Memory B cell (primary cell): ENCODE data around the gene KHNYN.

Experiments
- ATAC-seq: fragments of 150-1000 bp; cut with Tn5 transposase; 2 replicates; pipeline ENCODE4 v1.10.0; 2021; ENCODE audit warnings: low read depth, mild to moderate bottlenecking, moderate library complexity
- DNase-seq, 2 donors: peaks; one replicate each; pipeline ENCODE4 v3.0.0; 2022; ENCODE audit warnings: low spot score in 2 of 2
- H3K27ac Mint-ChIP-seq: one replicate; pipeline ENCODE4 v1.8.0; 2022; ENCODE audit warnings: mild to moderate bottlenecking, moderate library complexity, mixed read lengths
- H3K27me3 Mint-ChIP-seq: one replicate; pipeline ENCODE4 v1.8.0; 2022; ENCODE audit warnings: mixed read lengths
- H3K36me3 Mint-ChIP-seq: one replicate; pipeline ENCODE4 v1.8.0; 2022; ENCODE audit warnings: mild to moderate bottlenecking, mixed read lengths
- H3K4me1 Mint-ChIP-seq: one replicate; pipeline ENCODE4 v1.8.0; 2022; ENCODE audit warnings: mixed read lengths
- H3K4me3 Mint-ChIP-seq: one replicate; pipeline ENCODE4 v1.8.0; 2022; ENCODE audit warnings: mild to moderate bottlenecking, moderate library complexity, mixed read lengths
- H3K9me3 Mint-ChIP-seq: one replicate; pipeline ENCODE4 v1.8.0; 2022; ENCODE audit warnings: mixed read lengths

The KHNYN gene

GRCh38 chr14:24435192-24435810 is 5.5 kb downstream of the KHNYN start:
- ATAC-seq (no peak), DNase-seq (no peak)
- Mint-ChIP-seq H3K36me3 (peaks cover 21% of the 10 kb centered on the region), H3K4me1 (peaks cover 44% of the 10 kb centered on the region), H3K4me3 (no peak overlapping the region), H3K27me3 (no peaks in the 10 kb centered on the region), H3K9me3 (no peaks in the 10 kb centered on the region), H3K27ac (peak overlapping the region; percentile 31)

- DNase-seq = no peak
- Mint-ChIP-seq H3K9me3 (no peaks in the 10 kb centered on the region), H3K27ac (no peak overlapping the region), H3K36me3 (peaks cover 25% of the 10 kb centered on the region), H3K4me1 (peaks cover 41% of the 10 kb centered on the region), H3K27me3 (no peaks in the 10 kb centered on the region), H3K4me3 (no peak overlapping the region)
- ATAC-seq = no peak
These were observed 6.2 kb downstream of the KHNYN start for GRCh38 chr14:24435998-24436354.

DNA sequence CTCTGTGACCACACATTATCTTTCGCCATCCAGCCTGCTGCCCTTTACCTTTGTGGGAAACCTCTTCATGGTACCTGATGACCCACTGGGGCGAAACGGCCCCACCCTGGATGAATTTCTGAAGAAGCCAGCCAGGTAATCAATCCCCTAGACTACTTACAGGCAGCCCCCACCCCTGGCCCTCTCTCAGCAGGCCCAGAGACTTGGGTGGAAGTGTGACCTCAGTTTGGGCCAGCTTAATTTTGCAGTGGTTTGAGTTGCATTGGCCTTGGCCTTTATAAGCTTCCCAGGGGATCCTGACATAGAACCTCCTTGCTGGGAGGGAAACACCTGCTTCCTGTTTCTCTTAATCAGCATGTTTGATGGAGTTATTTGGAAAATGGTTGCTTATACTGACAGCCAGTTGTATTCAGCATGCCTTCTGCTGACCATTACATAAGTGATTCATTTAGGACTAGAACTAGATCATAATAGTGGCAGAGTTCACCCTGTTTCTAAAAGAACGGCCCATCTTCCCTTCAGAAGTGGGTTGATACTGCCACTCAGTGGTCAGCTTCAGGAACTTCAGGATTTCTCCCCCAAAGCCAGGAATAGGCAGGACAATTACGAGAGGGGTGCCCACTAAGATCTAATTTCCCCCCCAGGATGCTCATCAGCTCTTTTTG is 6.7 kb downstream of the KHNYN start:
- peak overlapping the region; percentile 41 for H3K27ac Mint-ChIP-seq
- DNase-seq = peak; percentile 41 to 46
- H3K4me3 Mint-ChIP-seq = peak overlapping the region; percentile 14
- peaks cover 39% of the 10 kb centered on the region for H3K4me1 Mint-ChIP-seq
- no peaks in the 10 kb centered on the region for H3K27me3 Mint-ChIP-seq
- peak; percentile 39 for ATAC-seq
- peaks cover 25% of the 10 kb centered on the region for H3K36me3 Mint-ChIP-seq
- H3K9me3 Mint-ChIP-seq = no peaks in the 10 kb centered on the region

DNA sequence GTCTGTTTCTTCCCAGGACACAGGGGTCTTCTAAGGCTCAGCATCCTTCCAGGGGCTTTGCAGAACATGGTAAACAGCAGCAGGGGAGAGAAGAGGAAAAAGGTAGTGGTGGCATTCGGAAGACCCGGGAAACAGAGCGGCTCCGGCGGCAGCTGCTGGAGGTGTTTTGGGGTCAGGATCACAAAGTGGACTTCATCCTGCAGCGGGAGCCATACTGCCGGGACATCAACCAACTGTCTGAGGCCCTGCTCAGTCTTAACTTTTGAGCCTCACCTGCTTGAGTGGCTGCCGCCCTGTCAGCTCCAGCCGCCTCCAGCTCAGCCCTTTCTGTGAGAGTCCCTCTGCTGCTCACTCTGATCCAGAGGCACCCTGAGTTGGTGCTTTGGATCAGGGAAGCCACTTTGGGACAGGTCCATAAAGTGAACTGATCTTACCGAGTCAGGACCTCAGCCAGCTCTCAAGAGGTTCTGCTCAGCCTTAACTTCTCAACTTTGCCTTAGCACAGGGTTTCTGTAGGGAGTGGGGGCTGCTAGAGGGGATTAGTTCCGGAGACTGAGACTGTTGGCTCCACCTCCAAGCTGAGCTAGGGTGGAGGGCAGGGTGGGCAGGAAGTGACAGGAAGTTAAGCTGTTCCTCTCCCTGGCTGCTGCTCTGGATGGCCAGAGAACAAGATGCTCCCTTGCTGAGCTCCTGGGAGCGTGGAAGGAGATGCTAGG is 7.4 kb downstream of the KHNYN start:
- peaks cover 39% of the 10 kb centered on the region for H3K4me1 Mint-ChIP-seq
- ATAC-seq = no peak
- H3K36me3 Mint-ChIP-seq = peaks cover 22% of the 10 kb centered on the region

GRCh38 chr14:24437736-24438067 is 7.9 kb downstream of the KHNYN start:
- H3K4me1 Mint-ChIP-seq = peaks cover 39% of the 10 kb centered on the region
- no peak overlapping the region for H3K27ac Mint-ChIP-seq
- ATAC-seq = no peak
- peaks cover 22% of the 10 kb centered on the region for H3K36me3 Mint-ChIP-seq
- no peak overlapping the region for H3K4me3 Mint-ChIP-seq
- no peak for DNase-seq
- no peaks in the 10 kb centered on the region for H3K27me3 Mint-ChIP-seq
- no peaks in the 10 kb centered on the region for H3K9me3 Mint-ChIP-seq

More for the DNA sequence above, 7.4 kb downstream of the KHNYN start:
- Mint-ChIP-seq H3K9me3 (no peaks in the 10 kb centered on the region), H3K4me3 (no peak overlapping the region), H3K27ac (peak overlapping the region; percentile 41), H3K27me3 (no peaks in the 10 kb centered on the region)
- no peak for DNase-seq

DNA sequence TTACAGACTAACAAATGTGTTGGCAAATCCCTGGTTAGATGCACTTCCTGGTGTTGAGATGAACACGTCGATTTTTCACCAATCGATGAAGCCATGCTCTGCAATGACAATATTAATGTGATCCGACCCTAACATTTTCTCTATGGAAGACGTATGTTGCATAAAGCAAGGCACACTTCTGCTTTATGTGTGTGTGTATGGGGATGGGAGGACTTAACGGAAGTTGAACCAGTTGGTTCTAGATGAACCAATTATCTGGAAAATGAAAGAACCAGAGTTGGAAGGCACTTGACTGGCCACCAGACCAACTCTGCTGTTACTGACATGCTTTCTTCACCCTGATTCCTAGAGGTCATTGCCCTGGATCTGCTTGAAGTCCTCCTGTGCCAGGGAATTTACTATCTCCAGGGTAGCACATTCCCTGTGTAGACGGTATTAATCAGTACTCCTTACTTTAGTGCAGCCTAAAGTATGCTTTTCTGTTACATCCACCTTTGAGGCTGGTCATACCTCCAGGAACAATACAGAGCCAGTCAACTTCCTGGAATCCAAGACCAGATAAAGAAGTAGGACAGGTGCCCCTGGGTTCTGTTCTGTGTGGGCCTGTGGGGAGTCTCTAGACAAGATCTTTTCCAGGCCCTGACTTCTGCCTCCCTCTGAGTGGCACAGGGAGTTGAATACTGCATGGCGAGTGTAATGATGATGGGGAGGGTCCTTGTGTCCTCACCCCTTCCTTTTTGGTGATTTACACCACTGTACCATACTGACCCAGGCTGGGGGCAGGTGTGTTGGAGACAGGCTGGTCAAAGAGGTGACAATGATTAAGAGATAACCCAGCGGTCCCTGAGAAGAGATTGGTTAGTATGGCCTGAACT is 8.7 kb downstream of the KHNYN start:
- Mint-ChIP-seq H3K27me3 (no peaks in the 10 kb centered on the region), H3K4me3 (no peak overlapping the region), H3K27ac (no peak overlapping the region), H3K9me3 (no peaks in the 10 kb centered on the region), H3K4me1 (peaks cover 38% of the 10 kb centered on the region), H3K36me3 (peaks cover 19% of the 10 kb centered on the region)
- ATAC-seq (no peak), DNase-seq (no peak)

DNA sequence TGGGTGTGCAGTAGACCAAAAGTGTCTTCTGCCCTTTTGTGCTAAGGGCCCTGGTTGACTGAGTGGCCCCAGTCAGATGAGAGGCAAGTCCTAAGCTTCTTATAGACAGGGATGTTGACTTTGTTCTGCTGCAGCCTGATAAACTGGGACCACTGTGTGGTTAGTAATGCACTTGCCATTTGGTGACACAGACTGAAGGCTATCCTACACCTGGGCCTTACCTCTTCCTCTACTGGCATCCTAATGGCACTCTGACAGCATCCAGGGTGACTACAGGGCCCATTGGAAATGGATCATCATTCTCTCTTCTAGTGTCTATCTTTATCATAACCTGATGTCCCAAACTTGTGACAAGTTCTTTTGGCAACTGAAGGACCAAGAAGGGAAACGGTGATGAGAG is 9.5 kb downstream of the KHNYN start:
- Mint-ChIP-seq H3K36me3 (peaks cover 17% of the 10 kb centered on the region), H3K4me3 (no peak overlapping the region)

GRCh38 chr14:24439830-24440605 is 10.3 kb downstream of the KHNYN start:
- no peak overlapping the region for H3K4me3 Mint-ChIP-seq
- peak overlapping the region; percentile 62 for H3K27ac Mint-ChIP-seq

More for the DNA sequence above, 9.5 kb downstream of the KHNYN start:
- DNase-seq (no peak), ATAC-seq (no peak)
- Mint-ChIP-seq H3K27me3 (no peaks in the 10 kb centered on the region), H3K27ac (peak overlapping the region; percentile 62), H3K4me1 (peaks cover 39% of the 10 kb centered on the region), H3K9me3 (no peaks in the 10 kb centered on the region)

GRCh38 chr14:24440606-24441399 is 11.0 kb downstream of the KHNYN start:
- no peaks in the 10 kb centered on the region for H3K9me3 Mint-ChIP-seq
- ATAC-seq (no peak), DNase-seq (no peak)
- peak overlapping the region; percentile 88 for H3K4me3 Mint-ChIP-seq
- no peaks in the 10 kb centered on the region for H3K27me3 Mint-ChIP-seq
- H3K36me3 Mint-ChIP-seq = peaks cover 13% of the 10 kb centered on the region
- H3K4me1 Mint-ChIP-seq = peaks cover 28% of the 10 kb centered on the region
- H3K27ac Mint-ChIP-seq = no peak overlapping the region

More at GRCh38 chr14:24439830-24440605, 10.3 kb downstream of the KHNYN start:
- ATAC-seq (no peak), DNase-seq (no peak)
- H3K4me1 Mint-ChIP-seq = peaks cover 36% of the 10 kb centered on the region
- H3K27me3 Mint-ChIP-seq = no peaks in the 10 kb centered on the region
- H3K36me3 Mint-ChIP-seq = peaks cover 14% of the 10 kb centered on the region
- no peaks in the 10 kb centered on the region for H3K9me3 Mint-ChIP-seq

DNA sequence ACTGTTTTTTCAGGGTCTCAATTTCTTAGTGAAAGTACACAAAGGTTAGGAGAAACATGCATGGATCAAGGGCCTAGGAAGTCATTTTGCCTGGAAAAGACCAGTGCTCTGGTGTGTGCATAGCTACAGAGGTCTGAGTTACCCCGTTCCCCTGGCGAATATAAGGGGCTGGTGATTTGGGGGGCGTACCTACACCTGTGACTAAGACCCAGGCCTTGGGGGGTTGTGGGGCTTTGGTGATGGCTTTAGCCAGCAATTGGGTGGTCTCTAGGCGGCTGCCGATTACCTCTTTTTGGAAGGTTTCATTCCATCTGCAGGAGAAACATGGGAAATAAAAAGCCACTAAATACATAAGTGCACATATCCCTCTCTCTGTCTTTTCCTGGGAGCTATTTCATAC is 11.7 kb downstream of the KHNYN start:
- peaks cover 15% of the 10 kb centered on the region for H3K36me3 Mint-ChIP-seq
- H3K4me3 Mint-ChIP-seq = peak overlapping the region; percentile 88
- no peak for ATAC-seq
- no peak for DNase-seq
- peak overlapping the region; percentile 92 for H3K27ac Mint-ChIP-seq
- H3K4me1 Mint-ChIP-seq = peaks cover 25% of the 10 kb centered on the region
- H3K9me3 Mint-ChIP-seq = no peaks in the 10 kb centered on the region
- no peaks in the 10 kb centered on the region for H3K27me3 Mint-ChIP-seq

DNA sequence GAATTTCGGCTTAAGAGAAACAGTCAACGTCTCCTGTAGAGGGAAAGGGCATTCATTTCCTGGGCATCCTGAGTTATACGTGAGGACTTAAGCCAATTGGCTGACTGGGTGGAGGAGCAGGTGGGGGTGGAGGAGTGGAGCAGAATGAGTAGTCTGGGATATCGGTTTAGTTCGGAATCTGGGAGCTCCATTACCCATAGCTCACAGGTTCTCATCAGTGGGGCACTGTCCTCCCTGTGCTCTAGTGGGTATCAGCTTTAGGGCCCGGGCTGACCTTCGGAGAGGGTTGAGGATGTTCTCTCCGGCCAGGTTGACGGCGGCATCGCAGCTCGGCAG is 12.1 kb downstream of the KHNYN start:
- H3K9me3 Mint-ChIP-seq = peaks cover 2% of the 10 kb centered on the region
- peak overlapping the region; percentile 92 for H3K27ac Mint-ChIP-seq
- H3K4me1 Mint-ChIP-seq = peaks cover 21% of the 10 kb centered on the region
- H3K36me3 Mint-ChIP-seq = peaks cover 17% of the 10 kb centered on the region
- DNase-seq = no peak
- ATAC-seq = no peak
- H3K4me3 Mint-ChIP-seq = peak overlapping the region; percentile 88
- H3K27me3 Mint-ChIP-seq = no peaks in the 10 kb centered on the region

GRCh38 chr14:24442240-24443052 is 12.7 kb downstream of the KHNYN start, which contains the start of gene SDR39U1:
SDR39U1 (minus strand) TSS chr14:24442776; CDS start chr14:24442769, 7 bp downstream.
- H3K4me3 Mint-ChIP-seq = peak within 1 kb of the TSS; percentile 88
- no peaks in the 10 kb centered on the region for H3K27me3 Mint-ChIP-seq
- DNase-seq (peak; percentile 82 to 94), ATAC-seq (peak; percentile 90)
- peaks cover 2% of the 10 kb centered on the region for H3K9me3 Mint-ChIP-seq
- peaks cover 17% of the 10 kb centered on the region for H3K36me3 Mint-ChIP-seq
- H3K27ac Mint-ChIP-seq = peak within 1 kb of the TSS; percentile 92
- H3K4me1 Mint-ChIP-seq = peaks cover 18% of the 10 kb centered on the region
